HEK293 (cell line): ENCODE data around the gene NXPH4.

Experiments used
- CTCF ChIA-PET: fragments of 350-600 bp; formaldehyde crosslinking; extraction: SDS; loops from one replicate; lab custom pipeline; 2021; ENCODE audit warnings: antibody characterized with exemption; lab: Yijun Ruan, JAX
- POLR2A ChIA-PET: fragments of 300-600 bp; formaldehyde crosslinking; extraction: SDS; loops from one replicate; lab custom pipeline; 2020; ENCODE audit warnings: antibody characterized with exemption, inconsistent platforms; lab: Yijun Ruan, JAX
- H3K27ac ChIP-seq: fragments of 200-500 bp; sonication (Bioruptor generic); 2 replicates; pipeline ENCODE4 v1.5.1; 2014; ENCODE audit warnings: low read depth, low read length, control low read depth, inconsistent platforms; ENCODE audit errors: extremely low read depth
- H3K36me3 ChIP-seq, 2 experiments: fragments of 200-500 bp in 1 of 2; sonication (Bioruptor generic) in 1 of 2; 1 replicate in 1 of 2; 2 replicates in 1 of 2; pipeline ENCODE4 v1.5.1; 2014 to 2017; ENCODE audit warnings: inconsistent platforms in 2 of 2, low read length in 2 of 2; ENCODE audit not compliant: control insufficient read depth in 2 of 2, insufficient read depth in 1 of 2
- H3K4me1 ChIP-seq: fragments of 200-500 bp; sonication (Bioruptor generic); 2 replicates; pipeline ENCODE4 v1.5.1; 2014; ENCODE audit warnings: mild to moderate bottlenecking, low read length, inconsistent platforms; ENCODE audit not compliant: control insufficient read depth, insufficient read depth
- H3K4me3 ChIP-seq: 2 replicates; pipeline ENCODE4 v1.5.1; 2011; ENCODE audit warnings: low read depth, mild to moderate bottlenecking, control low read depth, low read length, moderate library complexity
- H3K9me3 ChIP-seq: fragments of 200-500 bp; sonication (Bioruptor generic); 2 replicates; pipeline ENCODE4 v1.5.1; 2014; ENCODE audit warnings: low read depth, low read length, inconsistent platforms; ENCODE audit not compliant: control insufficient read depth, insufficient read depth
- GLIS1 ChIP-seq: fragments of 450-650 bp; formaldehyde crosslinking; IDR thresholded peaks from 2 replicates; pipeline ENCODE4 v1.5.1; 2016; ENCODE audit warnings: missing biosample characterization, missing genetic modification characterization
- HOXC10 ChIP-seq: sonication (generic); formaldehyde crosslinking; IDR thresholded peaks from 2 replicates; pipeline ENCODE4 v1.8.1; 2023; ENCODE audit warnings: mild to moderate bottlenecking, missing genetic modification reagents
- RBAK ChIP-seq: fragments of 450-650 bp; formaldehyde crosslinking; IDR thresholded peaks from 2 replicates; pipeline ENCODE4 v1.5.1; 2016; ENCODE audit warnings: missing biosample characterization, missing genetic modification characterization
- SETDB1 ChIP-seq: IDR thresholded peaks from one replicate; pipeline ENCODE4 v1.6.1; 2017; ENCODE audit warnings: mild to moderate bottlenecking, low read length, moderate library complexity, mixed read lengths; ENCODE audit not compliant: insufficient read length
- TRIM28 ChIP-seq: IDR thresholded peaks from 2 replicates; pipeline ENCODE4 v1.6.1; 2011; ENCODE audit warnings: low read length, control low read depth, borderline replicate concordance
- YY2 ChIP-seq: fragments of 450-650 bp; formaldehyde crosslinking; IDR thresholded peaks from 2 replicates; pipeline ENCODE4 v1.5.1; 2016; ENCODE audit warnings: missing biosample characterization, missing genetic modification characterization
- ZBTB7A ChIP-seq: fragments of 450-650 bp; formaldehyde crosslinking; IDR thresholded peaks from 2 replicates; pipeline ENCODE4 v1.5.1; 2016; ENCODE audit warnings: low read depth, missing biosample characterization, missing genetic modification characterization
- ZFP3 ChIP-seq: fragments of 450-650 bp; formaldehyde crosslinking; IDR thresholded peaks from 2 replicates; pipeline ENCODE4 v1.5.1; 2016; ENCODE audit warnings: low read depth, missing biosample characterization, missing genetic modification characterization
- ZNF121 ChIP-seq: fragments of 450-650 bp; formaldehyde crosslinking; IDR thresholded peaks from 2 replicates; pipeline ENCODE4 v1.5.1; 2016; ENCODE audit warnings: missing biosample characterization, missing genetic modification characterization
- ZNF16 ChIP-seq: fragments of 450-650 bp; formaldehyde crosslinking; IDR thresholded peaks from 2 replicates; pipeline ENCODE4 v1.5.1; 2016; ENCODE audit warnings: low read depth, missing biosample characterization, missing genetic modification characterization
- ZNF19 ChIP-seq: fragments of 450-650 bp; formaldehyde crosslinking; IDR thresholded peaks from 2 replicates; pipeline ENCODE4; 2016; ENCODE audit warnings: missing biosample characterization, missing genetic modification characterization, low read depth
- ZNF292 ChIP-seq: fragments of 450-650 bp; formaldehyde crosslinking; IDR thresholded peaks from 2 replicates; pipeline ENCODE4 v1.5.1; 2016; ENCODE audit warnings: low read depth, missing biosample characterization, missing genetic modification characterization, borderline replicate concordance
- ZNF302 ChIP-seq: fragments of 450-650 bp; formaldehyde crosslinking; IDR thresholded peaks from 2 replicates; pipeline ENCODE4 v1.5.1; 2016; ENCODE audit warnings: missing biosample characterization, missing genetic modification characterization, low read depth
- ZNF350 ChIP-seq: fragments of 450-650 bp; formaldehyde crosslinking; IDR thresholded peaks from 2 replicates; pipeline ENCODE4 v1.5.0; 2017; ENCODE audit warnings: missing biosample characterization, mild to moderate bottlenecking, missing genetic modification characterization
- ZNF354C ChIP-seq: fragments of 450-650 bp; formaldehyde crosslinking; IDR thresholded peaks from 2 replicates; pipeline ENCODE4 v1.5.1; 2016; ENCODE audit warnings: missing biosample characterization, missing genetic modification characterization, low read depth, borderline replicate concordance
- ZNF416 ChIP-seq: fragments of 450-650 bp; formaldehyde crosslinking; IDR thresholded peaks from 2 replicates; pipeline ENCODE4 v1.5.1; 2016; ENCODE audit warnings: missing biosample characterization, missing genetic modification characterization
- ZNF510 ChIP-seq: fragments of 450-650 bp; formaldehyde crosslinking; IDR thresholded peaks from 2 replicates; pipeline ENCODE4 v1.5.1; 2018; ENCODE audit warnings: mild to moderate bottlenecking, missing genetic modification characterization, missing biosample characterization; ENCODE audit not compliant: insufficient replicate concordance
- ZNF544 ChIP-seq: fragments of 450-650 bp; formaldehyde crosslinking; IDR thresholded peaks from 2 replicates; pipeline ENCODE4 v1.5.0; 2017; ENCODE audit warnings: missing biosample characterization, missing genetic modification characterization
- ZNF596 ChIP-seq: fragments of 450-650 bp; IDR thresholded peaks from 2 replicates; pipeline ENCODE4 v1.5.0; 2018; ENCODE audit warnings: missing biosample characterization, mild to moderate bottlenecking, missing genetic modification characterization, moderate library complexity
- TF ChIP-seq, protein P1 (sequence below): fragments of 450-650 bp; formaldehyde crosslinking; IDR thresholded peaks from 2 replicates; pipeline ENCODE4 v1.5.1; 2017; ENCODE audit warnings: missing biosample characterization, missing genetic modification characterization
- TF ChIP-seq, protein P2 (sequence below): fragments of 450-650 bp; formaldehyde crosslinking; IDR thresholded peaks from 2 replicates; pipeline ENCODE4 v1.5.1; 2016; ENCODE audit warnings: missing biosample characterization, missing genetic modification characterization, low read depth
- TF ChIP-seq, protein P3 (sequence below): fragments of 450-650 bp; IDR thresholded peaks from 2 replicates; pipeline ENCODE4 v1.5.1; 2018; ENCODE audit warnings: missing biosample characterization, mild to moderate bottlenecking, missing genetic modification characterization
- TF ChIP-seq, protein P4 (sequence below): fragments of 450-650 bp; formaldehyde crosslinking; IDR thresholded peaks from 2 replicates; pipeline ENCODE4 v1.5.1; 2016; ENCODE audit warnings: missing biosample characterization, missing genetic modification characterization
- TF ChIP-seq, protein P5 (sequence below): fragments of 450-650 bp; formaldehyde crosslinking; IDR thresholded peaks from 2 replicates; pipeline ENCODE4 v1.5.1; 2017; ENCODE audit warnings: missing biosample characterization, missing genetic modification characterization
- TF ChIP-seq, protein P6 (sequence below): fragments of 450-650 bp; formaldehyde crosslinking; IDR thresholded peaks from 2 replicates; pipeline ENCODE4 v1.5.1; 2016; ENCODE audit warnings: missing biosample characterization, missing genetic modification characterization

The NXPH4 gene

DNA sequence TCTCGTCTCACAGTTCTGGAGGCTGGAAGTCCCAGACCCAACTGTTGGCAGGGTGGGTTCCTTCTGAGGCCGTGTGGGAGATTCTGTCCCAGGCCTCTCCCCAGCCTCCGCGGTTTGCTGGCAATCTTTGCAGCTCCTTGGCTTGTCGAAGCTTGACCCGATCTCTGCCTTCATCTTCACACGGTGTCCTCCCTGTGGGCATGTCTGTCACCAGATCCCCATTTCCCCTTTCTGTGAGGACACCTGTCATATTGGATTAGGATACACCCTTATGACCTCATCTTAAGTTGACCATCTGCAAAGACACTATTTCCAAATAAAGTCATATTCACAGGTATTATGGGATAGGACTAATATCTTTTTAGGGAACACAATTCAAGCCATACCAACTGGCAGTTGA lies 46.6 kb upstream of the NXPH4 start (continued):
- TF ChIP-seq, protein P1, sequence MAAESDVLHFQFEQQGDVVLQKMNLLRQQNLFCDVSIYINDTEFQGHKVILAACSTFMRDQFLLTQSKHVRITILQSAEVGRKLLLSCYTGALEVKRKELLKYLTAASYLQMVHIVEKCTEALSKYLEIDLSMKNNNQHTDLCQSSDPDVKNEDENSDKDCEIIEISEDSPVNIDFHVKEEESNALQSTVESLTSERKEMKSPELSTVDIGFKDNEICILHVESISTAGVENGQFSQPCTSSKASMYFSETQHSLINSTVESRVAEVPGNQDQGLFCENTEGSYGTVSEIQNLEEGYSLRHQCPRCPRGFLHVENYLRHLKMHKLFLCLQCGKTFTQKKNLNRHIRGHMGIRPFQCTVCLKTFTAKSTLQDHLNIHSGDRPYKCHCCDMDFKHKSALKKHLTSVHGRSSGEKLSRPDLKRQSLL (tag by site-specific recombination), result no peak
- TF ChIP-seq, protein P2, sequence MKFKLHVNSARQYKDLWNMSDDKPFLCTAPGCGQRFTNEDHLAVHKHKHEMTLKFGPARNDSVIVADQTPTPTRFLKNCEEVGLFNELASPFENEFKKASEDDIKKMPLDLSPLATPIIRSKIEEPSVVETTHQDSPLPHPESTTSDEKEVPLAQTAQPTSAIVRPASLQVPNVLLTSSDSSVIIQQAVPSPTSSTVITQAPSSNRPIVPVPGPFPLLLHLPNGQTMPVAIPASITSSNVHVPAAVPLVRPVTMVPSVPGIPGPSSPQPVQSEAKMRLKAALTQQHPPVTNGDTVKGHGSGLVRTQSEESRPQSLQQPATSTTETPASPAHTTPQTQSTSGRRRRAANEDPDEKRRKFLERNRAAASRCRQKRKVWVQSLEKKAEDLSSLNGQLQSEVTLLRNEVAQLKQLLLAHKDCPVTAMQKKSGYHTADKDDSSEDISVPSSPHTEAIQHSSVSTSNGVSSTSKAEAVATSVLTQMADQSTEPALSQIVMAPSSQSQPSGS (tag by site-specific recombination), result no peak
- TF ChIP-seq ZNF596 (no peak), RBAK (tag by site-specific recombination) (no peak), ZNF19 (tag by site-specific recombination) (no peak), ZNF544 (tag by site-specific recombination) (no peak), ZNF354C (tag by site-specific recombination) (no peak)
- TF ChIP-seq, all 188 proteins: peak for 0

DNA sequence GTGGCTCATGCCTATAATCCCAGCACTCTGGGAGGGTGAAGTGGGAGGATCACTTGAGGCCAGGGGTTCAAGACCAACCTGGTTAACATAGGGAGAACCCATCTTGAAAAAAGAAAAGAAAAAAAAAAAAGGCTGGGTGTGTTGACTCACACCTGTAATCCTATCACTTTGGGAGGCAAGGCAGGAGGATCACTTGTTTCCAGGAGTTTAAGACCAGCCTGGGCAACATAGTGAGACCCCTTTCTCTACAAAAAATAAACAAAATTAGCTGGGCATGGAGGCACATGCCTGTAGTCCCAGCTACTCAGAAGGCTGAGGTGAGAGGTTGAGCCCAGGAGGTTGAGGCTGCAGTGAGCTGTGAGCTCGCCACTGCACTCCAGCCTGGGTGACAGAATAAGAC lies 46.2 kb upstream of the NXPH4 start:
- peak; percentile 45; the same call in 1 of the 2 replicates for TF ChIP-seq ZNF121 (tag by site-specific recombination)
- no peak for TF ChIP-seq SETDB1
- Histone ChIP-seq H3K36me3 (peaks cover 0 to 78% of the 10 kb centered on the region in 2 experiments; a peak in 1 of 3 replicates), H3K27ac (no peak overlapping the region), H3K9me3 (no peaks in the 10 kb centered on the region), H3K4me3 (no peak overlapping the region), H3K4me1 (no peaks in the 10 kb centered on the region)
- CTCF ChIA-PET, result interaction anchor here (1.1 to 10.6 kb wide), 3 partner anchors 15 to 46 kb away, joined by 3 to 259 read pairs (median 120); partner anchors contain the start of gene LRP1
- POLR2A ChIA-PET, result no interaction called here

DNA sequence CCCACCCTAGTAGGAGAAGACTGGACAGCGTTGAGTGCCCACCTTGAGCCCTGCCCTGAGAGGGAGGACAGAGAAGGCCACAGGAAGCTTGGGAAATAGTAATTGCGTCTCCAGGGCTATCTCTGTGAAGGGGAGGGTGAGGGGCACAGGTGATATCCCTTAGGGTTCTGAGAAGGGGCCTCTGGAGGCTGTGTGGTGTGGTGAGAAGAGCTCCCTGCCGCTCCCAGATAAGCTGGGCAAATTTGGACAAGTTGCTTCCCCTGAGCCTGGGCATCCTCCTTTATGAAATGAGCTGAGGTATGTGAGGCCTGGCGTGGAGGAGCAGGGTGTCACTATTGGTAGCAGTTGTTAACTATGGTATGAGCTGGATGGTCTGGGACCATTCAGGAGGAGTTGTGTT lies 45.7 kb upstream of the NXPH4 start:
- H3K27ac ChIP-seq, result no peak overlapping the region
- CTCF ChIA-PET, result interaction anchor here (0.5 to 10.6 kb wide), 6 partner anchors 14 to 154 kb away, joined by 3 to 259 read pairs (median 4); partner anchors contain the start of gene LRP1
- no peak overlapping the region for H3K4me3 ChIP-seq
- no peaks in the 10 kb centered on the region for H3K4me1 ChIP-seq
- TF ChIP-seq ZNF292 (tag by site-specific recombination) (no peak), ZNF350 (tag by site-specific recombination) (no peak), ZBTB7A (tag by site-specific recombination) (no peak), GLIS1 (tag by site-specific recombination) (no peak), YY2 (tag by site-specific recombination) (no peak), ZFP3 (no peak), ZNF510 (tag by site-specific recombination) (no peak), ZNF302 (tag by site-specific recombination) (no peak), TRIM28 (no peak), ZNF416 (no peak), ZNF16 (tag by site-specific recombination) (no peak), HOXC10 (CRISPR knock-in tag) (no peak)
- TF ChIP-seq, protein P3, sequence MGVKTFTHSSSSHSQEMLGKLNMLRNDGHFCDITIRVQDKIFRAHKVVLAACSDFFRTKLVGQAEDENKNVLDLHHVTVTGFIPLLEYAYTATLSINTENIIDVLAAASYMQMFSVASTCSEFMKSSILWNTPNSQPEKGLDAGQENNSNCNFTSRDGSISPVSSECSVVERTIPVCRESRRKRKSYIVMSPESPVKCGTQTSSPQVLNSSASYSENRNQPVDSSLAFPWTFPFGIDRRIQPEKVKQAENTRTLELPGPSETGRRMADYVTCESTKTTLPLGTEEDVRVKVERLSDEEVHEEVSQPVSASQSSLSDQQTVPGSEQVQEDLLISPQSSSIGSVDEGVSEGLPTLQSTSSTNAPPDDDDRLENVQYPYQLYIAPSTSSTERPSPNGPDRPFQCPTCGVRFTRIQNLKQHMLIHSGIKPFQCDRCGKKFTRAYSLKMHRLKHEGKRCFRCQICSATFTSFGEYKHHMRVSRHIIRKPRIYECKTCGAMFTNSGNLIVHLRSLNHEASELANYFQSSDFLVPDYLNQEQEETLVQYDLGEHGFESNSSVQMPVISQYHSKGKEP (tag by site-specific recombination), result no peak
- TF ChIP-seq, protein P4, sequence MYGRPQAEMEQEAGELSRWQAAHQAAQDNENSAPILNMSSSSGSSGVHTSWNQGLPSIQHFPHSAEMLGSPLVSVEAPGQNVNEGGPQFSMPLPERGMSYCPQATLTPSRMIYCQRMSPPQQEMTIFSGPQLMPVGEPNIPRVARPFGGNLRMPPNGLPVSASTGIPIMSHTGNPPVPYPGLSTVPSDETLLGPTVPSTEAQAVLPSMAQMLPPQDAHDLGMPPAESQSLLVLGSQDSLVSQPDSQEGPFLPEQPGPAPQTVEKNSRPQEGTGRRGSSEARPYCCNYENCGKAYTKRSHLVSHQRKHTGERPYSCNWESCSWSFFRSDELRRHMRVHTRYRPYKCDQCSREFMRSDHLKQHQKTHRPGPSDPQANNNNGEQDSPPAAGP, result no peak
- TF ChIP-seq, protein P5, sequence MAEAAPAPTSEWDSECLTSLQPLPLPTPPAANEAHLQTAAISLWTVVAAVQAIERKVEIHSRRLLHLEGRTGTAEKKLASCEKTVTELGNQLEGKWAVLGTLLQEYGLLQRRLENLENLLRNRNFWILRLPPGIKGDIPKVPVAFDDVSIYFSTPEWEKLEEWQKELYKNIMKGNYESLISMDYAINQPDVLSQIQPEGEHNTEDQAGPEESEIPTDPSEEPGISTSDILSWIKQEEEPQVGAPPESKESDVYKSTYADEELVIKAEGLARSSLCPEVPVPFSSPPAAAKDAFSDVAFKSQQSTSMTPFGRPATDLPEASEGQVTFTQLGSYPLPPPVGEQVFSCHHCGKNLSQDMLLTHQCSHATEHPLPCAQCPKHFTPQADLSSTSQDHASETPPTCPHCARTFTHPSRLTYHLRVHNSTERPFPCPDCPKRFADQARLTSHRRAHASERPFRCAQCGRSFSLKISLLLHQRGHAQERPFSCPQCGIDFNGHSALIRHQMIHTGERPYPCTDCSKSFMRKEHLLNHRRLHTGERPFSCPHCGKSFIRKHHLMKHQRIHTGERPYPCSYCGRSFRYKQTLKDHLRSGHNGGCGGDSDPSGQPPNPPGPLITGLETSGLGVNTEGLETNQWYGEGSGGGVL (tag by site-specific recombination), result no peak
- TF ChIP-seq, protein P6, sequence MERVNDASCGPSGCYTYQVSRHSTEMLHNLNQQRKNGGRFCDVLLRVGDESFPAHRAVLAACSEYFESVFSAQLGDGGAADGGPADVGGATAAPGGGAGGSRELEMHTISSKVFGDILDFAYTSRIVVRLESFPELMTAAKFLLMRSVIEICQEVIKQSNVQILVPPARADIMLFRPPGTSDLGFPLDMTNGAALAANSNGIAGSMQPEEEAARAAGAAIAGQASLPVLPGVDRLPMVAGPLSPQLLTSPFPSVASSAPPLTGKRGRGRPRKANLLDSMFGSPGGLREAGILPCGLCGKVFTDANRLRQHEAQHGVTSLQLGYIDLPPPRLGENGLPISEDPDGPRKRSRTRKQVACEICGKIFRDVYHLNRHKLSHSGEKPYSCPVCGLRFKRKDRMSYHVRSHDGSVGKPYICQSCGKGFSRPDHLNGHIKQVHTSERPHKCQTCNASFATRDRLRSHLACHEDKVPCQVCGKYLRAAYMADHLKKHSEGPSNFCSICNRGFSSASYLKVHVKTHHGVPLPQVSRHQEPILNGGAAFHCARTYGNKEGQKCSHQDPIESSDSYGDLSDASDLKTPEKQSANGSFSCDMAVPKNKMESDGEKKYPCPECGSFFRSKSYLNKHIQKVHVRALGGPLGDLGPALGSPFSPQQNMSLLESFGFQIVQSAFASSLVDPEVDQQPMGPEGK (tag by site-specific recombination), result no peak
- H3K36me3 ChIP-seq, result peaks cover 0 to 78% of the 10 kb centered on the region in 2 experiments; a peak in 1 of 3 replicates
- POLR2A ChIA-PET, result no interaction called here
- no peaks in the 10 kb centered on the region for H3K9me3 ChIP-seq
